ENCODE data around the gene TMED5.
"Not testable (repeated sequence)": the region's sequence is repeated elsewhere in the genome, so short reads cannot be mapped to it uniquely, and the experiment has no call there.

Gene TMED5

DNA sequence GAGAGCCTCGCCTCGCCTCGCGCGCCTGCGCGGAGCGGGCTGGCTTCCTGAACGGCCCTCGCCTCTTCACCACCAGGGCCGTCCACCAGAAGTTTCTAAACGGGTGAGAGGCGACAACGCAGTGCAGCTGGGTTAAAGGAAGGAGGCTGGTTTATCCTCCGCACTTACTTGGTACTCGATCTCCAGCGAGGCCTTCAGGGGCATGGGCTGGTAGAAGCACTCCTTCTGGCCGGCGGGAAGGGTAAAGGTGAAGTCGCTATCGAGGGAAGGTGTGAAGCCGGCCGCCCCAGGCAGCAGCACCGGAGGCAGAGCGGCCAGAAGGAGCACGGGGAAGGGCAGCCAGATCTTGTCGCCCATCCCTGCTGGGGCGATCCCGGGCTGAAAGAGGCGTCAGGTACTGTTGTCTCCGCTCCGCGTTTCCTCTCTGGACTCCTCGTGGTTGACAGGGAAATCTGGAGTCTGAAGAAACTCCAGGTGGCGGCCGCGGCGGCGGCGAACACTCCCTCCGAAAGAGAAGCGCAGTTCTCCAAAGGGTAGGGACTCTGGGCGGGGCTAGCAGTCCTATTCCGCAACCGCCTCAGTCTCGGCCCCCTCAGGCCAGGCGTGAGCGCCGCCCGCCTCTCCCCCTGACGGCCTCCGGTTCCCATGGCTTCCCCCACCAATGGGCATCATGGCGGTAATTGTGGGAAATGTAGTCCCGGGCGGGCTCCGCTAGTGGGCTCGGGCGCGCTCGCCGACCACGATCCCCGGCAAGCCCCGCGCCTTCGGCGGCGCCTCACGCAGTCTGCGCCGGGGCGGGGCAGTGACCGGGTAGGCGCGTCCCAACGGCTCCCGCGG is at the start of gene TMED5:
TSS of gene TMED5 (minus strand) at position 528 of the 837 bp plus-strand sequence. CDS start at position 357, 171 bp downstream.
- peak; percentile 85 to 93 for DNase-seq (ENCODE audit: low read depth in 2 of 2)

DNA sequence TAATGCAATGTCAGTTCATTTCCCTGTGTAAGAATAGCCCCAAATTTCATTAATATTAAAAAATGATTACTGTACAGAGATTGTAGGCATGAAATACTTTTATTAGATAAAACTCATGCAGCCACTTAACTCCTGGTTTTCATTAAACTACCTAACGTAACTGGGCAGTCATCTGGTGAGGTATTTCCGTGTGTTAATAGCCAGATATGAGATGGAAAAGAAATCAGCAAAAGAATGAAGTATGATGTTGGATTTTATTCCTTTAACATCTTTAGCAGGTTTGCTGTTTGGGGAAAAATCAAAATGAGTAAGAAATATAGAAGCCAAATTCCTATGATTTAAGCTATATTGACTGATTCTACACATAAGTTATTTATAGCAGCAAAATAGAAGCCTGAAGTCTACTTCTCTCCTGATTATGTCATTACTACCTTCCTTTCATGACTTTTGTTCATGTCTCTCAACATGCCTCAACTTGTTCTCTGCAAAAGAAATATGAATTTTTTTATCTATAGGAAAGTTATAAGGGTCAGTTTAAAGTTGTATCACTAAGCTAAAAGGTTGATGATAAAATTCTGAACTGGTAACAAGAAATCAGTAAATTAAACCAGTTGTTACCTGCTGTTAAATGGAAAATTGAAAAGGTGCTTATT is 42.9 kb upstream of the TMED5 start:
- DNase-seq (ENCODE audit: low read depth in 2 of 2) = no peak

DNA sequence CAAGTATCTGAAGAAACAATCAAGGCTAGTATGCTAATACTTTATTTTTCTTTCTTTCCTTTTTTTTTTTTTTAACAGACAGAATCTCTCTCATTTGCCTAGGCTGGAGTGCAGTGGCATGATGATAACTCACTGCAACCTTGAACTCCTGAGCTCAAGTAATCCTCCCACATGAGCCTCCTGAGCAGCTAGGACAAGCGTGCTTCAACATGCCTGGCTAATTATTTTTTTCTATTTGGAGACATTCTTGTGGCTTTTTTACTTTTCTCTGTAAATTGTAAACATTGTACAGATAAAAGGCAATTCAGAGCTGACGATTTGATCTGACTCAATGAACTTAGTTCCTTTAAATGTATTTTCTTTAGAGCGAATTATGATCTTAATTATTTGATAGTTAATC is 41.7 kb upstream of the TMED5 start:
- no peak for DNase-seq (ENCODE audit: low read depth in 2 of 2)

DNA sequence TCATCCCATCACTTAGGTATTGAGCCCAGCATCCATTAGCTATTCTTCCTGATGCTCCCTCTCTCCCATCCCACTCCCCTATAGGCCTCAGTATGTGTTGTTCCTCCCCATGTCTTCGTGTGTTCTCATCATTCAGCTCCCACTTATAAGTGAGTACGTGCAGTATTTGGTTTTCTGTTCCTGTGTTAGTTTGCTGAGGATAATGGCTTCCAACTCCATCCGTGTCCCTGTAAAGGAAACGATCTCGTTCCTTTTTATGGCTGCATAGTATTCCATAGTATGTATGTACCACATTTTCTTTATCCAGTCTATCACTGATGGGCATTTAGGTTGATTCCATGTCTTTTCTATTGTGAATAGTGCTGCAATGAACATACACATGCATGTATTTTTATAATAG is 40.5 kb upstream of the TMED5 start:
- DNase-seq (ENCODE audit: low read depth in 2 of 2) = not testable (repeated sequence)

DNA sequence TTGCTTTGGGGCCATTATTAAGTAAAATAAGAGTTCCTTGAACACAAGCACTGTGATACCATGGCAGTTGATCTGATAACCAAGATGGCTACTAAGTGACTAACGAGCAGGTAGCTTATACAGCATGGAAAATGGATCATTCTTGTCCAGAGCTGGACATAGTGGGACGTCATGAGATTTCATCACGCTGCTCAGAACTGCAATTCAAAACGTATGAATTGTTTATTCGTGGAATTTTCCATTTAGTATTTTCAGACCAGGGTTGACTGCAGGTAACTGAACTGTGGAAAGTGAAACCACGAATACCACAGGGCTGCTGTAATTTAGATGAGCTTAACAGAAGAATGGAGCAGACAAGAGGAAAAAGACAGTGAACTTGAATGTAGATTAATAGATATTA is 39.2 kb upstream of the TMED5 start:
- no peak for DNase-seq (ENCODE audit: low read depth in 2 of 2)

DNA sequence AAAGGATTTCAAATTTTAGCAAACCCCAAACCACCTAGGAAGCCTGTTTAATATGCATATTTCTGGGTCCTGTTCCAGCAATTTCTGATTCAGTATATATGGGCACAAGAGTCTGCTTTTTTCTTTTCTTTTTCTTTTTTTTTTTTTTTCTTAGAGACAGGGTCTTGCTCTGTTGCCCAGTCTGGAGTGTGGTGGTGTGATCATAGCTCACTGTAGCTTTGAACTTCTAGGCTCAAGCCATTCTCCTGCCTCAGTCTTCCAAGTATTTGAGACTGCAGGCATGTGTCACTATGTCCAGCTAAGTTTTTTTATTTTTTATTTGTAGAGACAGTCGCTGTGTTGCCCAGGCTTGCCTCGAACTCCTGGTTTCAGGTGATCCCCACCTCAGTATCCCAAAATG is 35.1 kb upstream of the TMED5 start:
- DNase-seq (ENCODE audit: low read depth in 2 of 2) = no peak

DNA sequence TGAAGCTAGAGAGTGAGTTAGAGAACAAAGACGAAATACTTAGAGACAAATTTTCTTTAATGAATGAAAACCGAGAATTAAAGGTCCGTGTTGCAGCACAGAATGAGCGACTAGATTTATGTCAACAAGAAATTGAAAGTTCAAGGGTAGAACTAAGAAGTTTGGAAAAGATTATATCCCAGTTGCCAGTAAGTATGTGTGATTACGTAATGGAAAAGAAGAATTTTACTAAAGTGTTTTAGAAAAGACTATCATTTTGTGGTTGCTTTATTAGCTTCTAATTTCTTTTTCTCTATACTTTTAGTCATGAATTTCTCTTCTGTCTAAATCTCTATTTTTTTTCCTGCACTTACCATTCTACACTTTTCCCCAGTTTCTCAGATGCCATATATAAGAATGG is 27.0 kb upstream of the TMED5 start:
- DNase-seq (ENCODE audit: low read depth in 2 of 2) = no peak

DNA sequence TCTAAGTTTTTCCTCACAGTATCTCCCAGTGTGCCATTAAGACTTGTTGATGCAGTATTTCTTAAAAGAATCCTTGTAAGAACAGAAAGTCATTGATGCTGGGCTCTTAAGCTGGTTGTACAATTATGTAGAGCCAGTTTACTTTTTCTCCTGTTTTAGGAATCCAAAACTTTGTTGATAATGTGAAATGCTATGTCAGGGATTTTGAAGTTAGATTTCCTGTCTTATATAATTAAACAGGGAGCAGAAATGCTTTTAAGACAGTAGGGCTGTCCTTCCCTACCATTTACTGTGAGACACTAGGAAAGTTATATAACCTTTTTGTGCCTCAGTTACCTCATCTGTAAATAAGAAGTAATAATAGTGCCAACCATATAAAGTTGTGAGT is 26.3 kb upstream of the TMED5 start:
- DNase-seq (ENCODE audit: low read depth in 2 of 2) = no peak

DNA sequence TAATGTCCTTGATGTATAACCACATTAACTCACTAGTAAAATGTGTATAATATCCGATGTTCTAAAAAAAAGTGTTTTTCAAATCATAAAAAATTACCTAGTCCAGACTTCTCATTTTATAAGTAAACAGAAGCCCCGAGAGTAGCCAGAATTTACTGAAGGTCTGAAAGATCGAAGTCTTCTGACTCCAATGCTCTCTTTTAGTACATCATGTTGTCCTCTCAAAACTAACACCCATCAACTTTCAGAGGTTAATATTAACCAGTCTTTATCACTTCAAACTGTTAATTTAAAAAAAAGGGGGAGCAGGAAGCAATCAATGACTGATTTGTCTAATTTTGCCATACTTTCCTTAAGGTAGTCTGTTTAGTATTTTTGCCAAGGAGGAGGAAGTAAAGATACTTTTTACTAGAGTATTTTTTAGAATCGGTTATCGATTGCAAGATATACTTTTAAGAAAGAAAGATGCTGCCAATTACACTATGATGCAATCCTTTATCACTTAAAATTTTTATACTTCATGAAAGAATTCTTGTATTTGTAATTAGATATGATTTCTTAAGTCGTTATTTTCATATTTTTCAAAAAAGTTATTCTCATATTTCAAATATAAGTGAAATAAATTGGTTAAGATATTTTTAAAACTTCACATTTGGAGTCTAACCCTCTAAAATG is 25.8 kb upstream of the TMED5 start:
- no peak for DNase-seq (ENCODE audit: low read depth in 2 of 2)

DNA sequence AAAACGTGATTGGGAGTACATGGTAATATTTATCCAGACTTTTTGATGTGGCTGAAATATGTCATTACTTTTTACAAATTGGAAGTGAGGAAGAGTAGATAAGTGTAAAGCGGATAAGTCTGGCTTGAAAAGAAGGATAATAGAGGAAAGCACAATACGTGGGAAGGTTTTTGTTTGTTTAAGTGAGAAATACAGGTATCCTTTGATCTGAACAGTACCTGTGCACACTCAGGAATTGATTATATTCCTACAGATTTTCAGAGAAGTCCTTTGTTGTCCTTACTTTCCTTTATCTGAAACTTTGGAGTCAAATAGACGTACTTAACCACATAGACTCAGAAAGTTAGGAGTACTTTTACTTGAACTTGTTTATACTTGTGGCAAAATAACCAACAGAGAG is 20.5 kb upstream of the TMED5 start:
- no peak for DNase-seq (ENCODE audit: low read depth in 2 of 2)

DNA sequence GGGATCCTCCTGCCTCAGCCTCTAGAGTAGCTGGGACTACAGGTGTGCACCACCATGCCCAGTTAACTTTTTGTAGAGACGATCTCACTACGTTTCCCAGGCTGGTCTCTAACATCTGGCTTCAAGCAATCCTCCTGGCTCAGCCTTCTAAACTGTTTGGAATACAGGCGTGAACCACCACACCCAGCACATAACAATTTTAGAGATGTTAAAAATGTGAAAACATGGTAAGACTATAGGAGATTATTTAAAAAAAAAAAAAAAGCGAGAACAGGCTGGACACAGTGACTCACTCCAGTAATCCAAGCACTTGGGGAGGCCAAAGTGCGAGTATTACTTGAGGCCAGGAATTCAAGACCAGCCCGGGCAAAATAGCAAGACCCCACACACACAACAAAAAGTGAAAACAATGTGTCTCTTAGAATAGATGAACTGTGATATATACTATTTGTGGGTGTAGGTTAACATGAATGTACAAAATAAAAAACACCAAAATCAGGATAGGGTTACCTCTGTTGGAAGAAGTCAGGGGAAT is 19.9 kb upstream of the TMED5 start:
- DNase-seq (ENCODE audit: low read depth in 2 of 2) = no peak

DNA sequence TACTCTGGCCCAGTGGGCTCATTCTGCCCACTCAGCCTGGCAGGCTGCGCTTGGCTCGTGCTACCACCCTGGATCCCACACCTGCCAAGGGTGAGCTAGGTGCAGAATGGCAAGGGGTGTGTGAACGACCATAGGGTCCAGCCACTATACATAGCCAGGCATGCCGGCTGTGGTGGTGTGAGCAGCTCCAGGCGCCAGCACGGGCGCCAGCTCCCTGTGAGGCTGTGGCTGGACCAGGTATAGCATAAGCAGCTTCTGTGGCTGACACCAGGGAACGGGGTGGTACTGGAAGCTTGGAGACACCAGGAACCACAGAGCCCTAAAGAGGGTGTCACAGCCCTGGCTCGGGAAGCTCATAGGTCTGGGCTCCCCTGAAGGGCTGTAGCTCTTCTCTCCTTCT is 18.9 kb upstream of the TMED5 start:
- no peak for DNase-seq (ENCODE audit: low read depth in 2 of 2)

DNA sequence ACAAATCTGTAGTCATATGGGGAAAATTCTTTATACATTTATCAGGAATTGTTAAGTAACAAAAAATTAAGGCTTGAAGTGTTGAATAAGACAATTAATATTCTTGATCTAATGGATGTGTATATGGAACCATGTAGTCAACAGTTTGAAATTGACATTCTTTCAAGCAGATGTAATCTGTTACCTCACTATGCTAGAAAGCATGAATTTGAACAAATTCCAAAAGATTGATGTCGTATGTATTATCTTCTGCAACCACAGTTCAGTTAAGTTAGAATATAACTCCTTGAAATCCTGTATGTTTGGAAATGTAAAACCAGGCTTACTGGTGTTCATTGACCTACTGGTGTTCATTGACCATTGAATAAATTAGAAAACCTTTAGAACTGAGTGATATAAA is 16.4 kb upstream of the TMED5 start:
- no peak for DNase-seq (ENCODE audit: low read depth in 2 of 2)

DNA sequence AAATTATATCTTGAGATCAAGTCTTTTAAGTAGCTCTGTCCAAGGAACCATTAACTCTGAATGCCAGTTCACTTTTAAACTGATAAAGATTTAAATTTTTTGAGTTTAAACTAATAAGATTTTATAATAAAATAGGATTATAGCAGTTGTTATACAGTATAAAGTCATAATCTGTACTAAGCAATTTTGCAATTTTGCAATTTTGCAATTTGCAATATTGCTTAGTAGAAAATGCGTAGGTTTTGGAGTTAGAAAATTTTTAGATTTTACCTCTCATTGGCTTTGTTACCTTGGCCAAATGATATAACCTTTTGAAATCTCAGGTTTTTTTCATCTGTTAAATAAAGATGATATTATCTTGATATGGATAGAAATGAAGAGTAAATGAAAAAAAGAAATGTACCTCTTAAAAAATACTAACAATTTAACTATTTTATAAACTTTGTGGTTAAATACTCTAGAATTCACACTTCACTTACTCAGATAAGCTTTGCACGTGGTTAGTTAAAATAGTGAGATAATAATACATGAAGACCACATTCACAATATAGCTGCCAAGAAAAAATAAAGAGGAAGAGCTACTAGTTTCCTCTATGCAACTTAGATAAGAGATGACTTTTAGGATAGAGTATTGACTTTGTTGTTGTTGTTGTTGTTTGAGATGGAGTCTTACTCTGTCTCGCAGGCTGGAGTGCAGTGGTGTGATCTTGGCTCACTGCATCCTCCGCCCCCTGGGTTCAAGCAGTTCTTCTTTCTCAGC is 14.2 kb upstream of the TMED5 start:
- DNase-seq (ENCODE audit: low read depth in 2 of 2) = no peak

DNA sequence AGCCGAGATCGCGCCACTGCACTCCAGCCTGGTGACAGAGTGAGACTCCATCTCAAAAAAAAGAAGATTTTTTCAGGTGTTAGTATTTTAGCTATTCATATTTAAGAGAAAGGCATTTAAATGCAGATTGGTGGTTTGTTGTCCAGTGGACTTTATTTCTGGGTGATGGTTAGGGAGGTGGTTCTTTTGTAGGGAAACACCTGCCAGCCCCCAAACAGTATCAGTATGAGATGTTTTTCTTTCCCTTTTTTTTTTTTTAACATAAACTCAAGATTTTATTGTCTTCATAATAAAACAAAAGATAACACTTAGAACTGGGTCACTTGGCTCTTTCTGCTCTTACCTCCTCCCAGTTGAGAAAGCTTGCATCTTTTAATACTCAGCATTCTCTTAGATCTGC is 10.2 kb upstream of the TMED5 start:
- DNase-seq (ENCODE audit: low read depth in 2 of 2) = no peak

DNA sequence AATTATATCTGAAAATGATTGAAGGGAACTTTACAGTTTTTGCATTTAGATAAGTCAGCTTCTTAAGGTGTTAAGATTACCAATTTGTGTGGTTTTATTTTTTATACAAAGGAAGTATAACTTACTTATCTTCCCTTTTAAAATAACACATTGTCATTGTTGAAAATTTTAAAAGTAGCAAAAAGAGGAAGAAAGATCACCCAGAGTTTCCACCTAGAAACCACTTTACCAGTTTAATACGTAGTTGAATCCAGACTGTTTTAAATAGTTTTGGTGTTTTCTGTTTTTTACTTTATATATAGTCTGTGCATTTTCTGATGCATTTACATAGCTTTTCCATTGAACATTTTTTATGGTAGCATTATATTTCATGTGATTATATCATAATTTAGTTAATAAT is 6.5 kb upstream of the TMED5 start:
- no peak for DNase-seq (ENCODE audit: low read depth in 2 of 2)

DNA sequence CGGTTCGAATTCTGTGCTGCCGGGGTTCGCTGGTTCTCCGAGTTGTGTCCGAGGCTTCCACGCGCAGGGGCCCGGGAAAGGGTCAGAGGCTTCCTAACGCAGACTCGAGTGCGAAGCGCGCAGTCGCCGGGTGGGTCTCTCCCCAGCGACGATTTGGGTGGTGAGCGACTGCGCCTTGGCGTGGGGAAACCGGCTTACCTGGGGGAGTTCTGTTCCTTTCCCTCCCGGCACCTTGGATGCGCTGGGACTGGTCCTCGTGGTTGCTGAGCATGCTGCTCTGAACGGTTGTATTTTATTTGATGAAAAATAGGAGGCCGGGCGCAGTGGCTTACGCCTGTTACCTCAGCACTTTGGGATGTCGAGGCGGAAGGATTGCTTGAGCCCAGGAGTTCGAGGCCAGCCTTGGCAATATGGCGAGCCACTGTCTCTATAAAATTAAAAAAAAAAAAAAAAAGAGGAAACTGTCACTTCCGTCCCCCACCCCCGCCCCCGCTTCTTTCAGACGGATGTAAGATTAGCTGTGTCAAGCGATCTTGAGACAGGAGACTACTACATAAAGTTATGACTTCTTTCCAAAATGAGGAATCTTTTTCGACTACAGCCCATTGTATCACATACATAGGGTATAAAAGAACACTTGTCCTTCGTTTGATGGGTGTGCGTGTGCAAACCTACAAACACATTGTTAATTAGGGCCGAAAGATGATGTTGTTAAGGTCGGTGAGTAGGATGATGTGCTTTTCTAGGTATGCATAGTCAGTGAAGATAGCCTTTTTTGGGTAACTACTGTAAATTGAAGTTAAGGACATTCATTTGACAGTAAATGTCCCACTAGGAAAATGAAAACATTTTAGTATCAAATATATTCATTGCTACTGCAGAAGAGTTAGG is 755 bp upstream of the TMED5 start, which contains the start of gene CCDC18:
TSS of gene CCDC18 (plus strand) at position 2 of the 891 bp plus-strand sequence. CDS start 2,638 bp downstream, outside the sequence.
- no peak for DNase-seq (ENCODE audit: low read depth in 2 of 2)

DNA sequence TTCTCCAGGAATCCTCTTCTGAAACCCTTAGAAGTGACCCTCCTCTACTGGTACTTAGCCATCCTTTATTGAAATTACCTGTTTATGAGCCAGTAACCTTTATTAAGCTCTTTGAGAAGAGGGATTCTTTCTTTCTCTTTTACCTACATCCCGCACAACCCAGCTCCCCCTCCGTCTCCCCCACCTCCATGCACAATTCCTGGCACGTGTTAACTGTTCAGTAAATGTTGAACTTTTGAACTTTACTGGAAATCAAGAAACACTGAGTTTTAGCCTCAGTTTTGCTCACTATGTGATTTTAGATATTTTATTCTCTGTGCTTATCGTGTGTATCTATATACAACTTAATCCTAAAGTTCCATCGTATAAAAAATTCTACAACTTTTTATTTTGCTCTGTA is 1.8 kb downstream of the TMED5 start:
- DNase-seq (ENCODE audit: low read depth in 2 of 2) = no peak

DNA sequence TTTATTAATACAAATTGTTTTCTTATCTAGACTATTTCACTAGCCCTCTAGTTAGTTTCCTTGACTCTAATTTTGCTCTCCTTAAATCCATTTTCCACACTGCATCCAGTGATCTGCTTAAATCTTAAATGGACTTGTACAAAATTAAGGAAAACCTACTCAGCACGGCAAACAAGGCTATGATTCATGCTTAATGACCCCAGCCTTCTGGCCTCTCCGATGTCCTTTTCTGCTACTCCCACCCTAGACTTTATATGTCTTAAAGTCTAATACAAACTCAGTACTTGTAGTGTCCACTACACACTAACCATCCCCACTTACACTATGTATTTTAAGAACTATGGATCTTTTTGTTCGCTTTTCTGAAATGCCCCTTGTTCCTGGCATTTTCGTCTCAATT is 2.2 kb downstream of the TMED5 start:
- no peak for DNase-seq (ENCODE audit: low read depth in 2 of 2)

DNA sequence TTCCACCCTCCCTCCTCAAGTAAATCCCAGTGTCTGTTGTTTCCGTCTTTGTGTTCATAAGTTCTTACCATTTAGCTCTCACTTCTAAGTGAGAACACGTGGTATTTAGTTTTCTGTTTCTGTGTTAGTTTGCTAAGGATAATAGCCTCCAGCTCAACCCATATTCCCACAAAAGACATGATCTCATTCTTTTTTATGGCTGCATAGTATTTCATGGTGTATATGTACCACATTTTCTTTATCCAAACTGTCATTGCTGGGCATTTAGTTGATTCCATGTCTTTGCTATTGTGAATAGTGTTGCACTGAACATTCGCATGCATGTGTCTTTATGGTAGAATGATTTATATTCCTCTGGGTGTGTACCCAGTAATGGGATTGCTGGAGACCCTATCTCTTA is 5.6 kb downstream of the TMED5 start:
- DNase-seq (ENCODE audit: low read depth in 2 of 2) = not testable (repeated sequence)

DNA sequence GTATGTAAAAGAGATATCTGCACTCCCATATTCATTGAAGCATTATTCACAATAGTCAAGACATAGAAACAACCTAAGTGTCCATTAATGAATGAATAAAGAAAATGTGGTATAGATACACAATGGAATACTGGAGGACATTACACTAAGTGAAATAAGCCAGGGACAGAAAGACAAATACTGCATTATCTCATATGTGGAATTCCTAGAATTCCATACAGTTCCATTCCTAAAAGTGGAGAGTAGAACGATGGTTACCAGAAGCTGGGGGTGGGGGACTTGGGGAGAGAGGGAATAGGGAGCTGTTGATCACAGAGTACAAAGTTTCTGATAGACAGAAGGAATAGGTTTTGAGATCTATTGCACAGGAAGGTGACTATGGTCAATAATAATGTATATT is 7.4 kb downstream of the TMED5 start:
- DNase-seq (ENCODE audit: low read depth in 2 of 2) = no peak

Measured in stimulated activated CD4-positive, alpha-beta T cell treated with anti-CD3 and anti-CD28 coated beads, Interleukin-4, amount 100 ng/mL, for 48 hours (primary cell).